H7 (cell line): ENCODE measurements around the gene IDH3G. TPM values are rescaled to one million over a fixed set of nuclear protein-coding genes. Genes with fewer than 3 reads are reported as not detected.

Experiments
- DNase-seq: peaks from one replicate; pipeline ENCODE4 v3.0.0; 2012
- H3K27me3 ChIP-seq: 2 replicates; pipeline ENCODE4 v1.6.0; 2011; ENCODE audit warnings: mild to moderate bottlenecking, low read length; ENCODE audit not compliant: control insufficient read depth, insufficient read depth
- H3K36me3 ChIP-seq: replicated peaks from 2 replicates; pipeline ENCODE4 v1.5.1; 2011; ENCODE audit warnings: low read length; ENCODE audit not compliant: control insufficient read depth, insufficient read depth
- H3K4me3 ChIP-seq: 2 replicates; pipeline ENCODE4 v1.5.1; 2011; ENCODE audit warnings: low read depth, mild to moderate bottlenecking, control low read depth, low read length, moderate library complexity; ENCODE audit not compliant: insufficient read depth
- total RNA-seq: library from RNA; depleted of rRNA; stranded (reverse); fragments of >200 nt; shearing (Covaris generic); gene quantifications from 2 replicates; pipeline ENCODE4 v1.2.3, GENCODE V29; 2014

The IDH3G gene
- total RNA-seq, 1 experiment from 2014 or later, result 76.2 TPM

DNA sequence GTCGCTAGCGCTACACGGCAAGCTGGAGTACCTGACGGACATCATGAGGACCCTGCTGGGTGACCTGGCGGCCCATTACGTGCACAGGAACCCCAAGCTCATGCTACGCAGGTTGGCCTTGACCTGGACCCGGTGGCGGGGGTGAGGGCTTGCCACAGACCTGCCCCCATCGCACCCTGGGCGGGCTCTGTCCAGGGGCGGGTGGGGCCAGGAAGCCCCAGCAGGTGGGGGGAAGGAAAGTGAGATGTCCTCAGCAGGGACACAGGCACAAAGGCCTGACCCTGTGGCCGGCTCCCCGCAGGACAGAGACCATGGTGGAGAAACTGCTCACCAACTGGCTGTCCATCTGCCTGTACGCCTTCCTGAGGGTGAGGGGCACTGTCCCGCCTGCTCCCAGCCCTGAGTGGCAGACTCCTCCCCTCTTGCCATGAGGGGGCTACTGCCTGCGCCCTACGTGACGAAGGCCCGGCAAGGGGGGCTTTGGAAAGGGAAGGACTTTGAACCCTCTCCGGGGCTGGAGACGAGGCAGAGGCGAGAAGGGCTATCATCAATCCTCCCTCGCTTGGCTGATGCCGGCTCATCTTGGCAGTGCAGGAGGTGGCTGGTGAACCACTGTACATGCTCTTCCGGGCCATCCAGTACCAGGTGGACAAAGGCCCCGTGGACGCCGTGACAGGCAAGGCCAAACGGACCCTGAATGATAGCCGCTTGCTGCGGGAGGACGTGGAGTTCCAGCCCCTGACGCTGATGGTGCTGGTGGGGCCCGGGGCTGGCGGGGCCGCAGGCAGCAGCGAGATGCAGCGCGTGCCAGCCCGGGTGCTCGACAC, 18.7 kb downstream of the IDH3G start:
- no peaks in the 10 kb centered on the region for H3K36me3 ChIP-seq
- no peak overlapping the region for H3K4me3 ChIP-seq
- H3K27me3 ChIP-seq, result no peaks in the 10 kb centered on the region
- peak; percentile 61 for DNase-seq

GRCh38 chrX:153774576-153775292, 19.4 kb downstream of the IDH3G start:
- H3K27me3 ChIP-seq, result no peaks in the 10 kb centered on the region
- DNase-seq, result peak; percentile 57
- H3K4me3 ChIP-seq, result no peak overlapping the region

DNA sequence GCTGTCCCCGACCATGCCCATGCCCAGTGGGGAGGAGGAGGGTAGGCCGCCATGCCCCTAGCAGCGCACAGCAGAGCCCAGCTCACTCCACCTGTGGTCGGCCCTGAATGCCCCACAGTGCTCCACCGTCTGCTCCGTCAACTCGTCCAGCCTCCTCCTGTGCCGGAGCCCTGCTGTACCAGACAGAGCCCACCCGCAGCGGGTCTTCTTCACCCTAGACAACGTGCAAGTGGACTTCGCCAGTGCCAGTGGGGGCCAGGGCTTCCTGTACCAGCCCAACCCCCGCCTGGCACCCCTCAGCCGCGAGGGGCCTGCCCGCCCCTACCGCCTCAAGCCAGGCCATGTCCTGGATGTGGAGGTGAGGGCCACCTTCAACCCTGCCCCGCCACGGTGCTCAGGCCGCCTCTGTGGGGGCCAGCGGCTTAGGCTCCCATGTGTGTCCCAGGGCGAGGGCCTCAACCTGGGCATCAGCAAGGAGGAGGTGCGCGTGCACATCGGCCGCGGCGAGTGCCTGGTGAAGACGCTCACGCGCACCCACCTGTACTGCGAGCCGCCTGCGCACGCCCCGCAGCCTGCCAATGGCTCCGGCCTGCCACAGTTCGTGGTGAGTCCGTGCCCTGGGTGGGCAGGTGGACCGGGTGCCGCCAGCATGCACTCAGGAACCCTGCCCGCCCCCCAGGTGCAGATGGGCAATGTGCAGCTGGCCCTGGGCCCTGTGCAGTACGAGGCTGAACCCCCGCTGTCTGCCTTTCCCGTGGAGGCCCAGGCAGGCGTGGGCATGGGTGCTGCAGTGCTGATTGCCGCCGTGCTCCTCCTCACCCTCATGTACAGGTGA, 20.2 kb downstream of the IDH3G start:
- H3K27me3 ChIP-seq, result no peaks in the 10 kb centered on the region
- DNase-seq, result peak; percentile 64
- H3K4me3 ChIP-seq, result no peak overlapping the region
- no peaks in the 10 kb centered on the region for H3K36me3 ChIP-seq

More at GRCh38 chrX:153774576-153775292, 19.4 kb downstream of the IDH3G start:
- no peaks in the 10 kb centered on the region for H3K36me3 ChIP-seq

GRCh38 chrX:153773218-153773611, 21.0 kb downstream of the IDH3G start:
- Histone ChIP-seq H3K36me3 (no peaks in the 10 kb centered on the region), H3K4me3 (no peak overlapping the region), H3K27me3 (no peaks in the 10 kb centered on the region)
- peak; percentile 61 for DNase-seq

GRCh38 chrX:153772316-153773217, 21.6 kb downstream of the IDH3G start:
- Histone ChIP-seq H3K36me3 (no peaks in the 10 kb centered on the region), H3K27me3 (no peaks in the 10 kb centered on the region), H3K4me3 (no peak overlapping the region)
- DNase-seq, result peak; percentile 60

DNA sequence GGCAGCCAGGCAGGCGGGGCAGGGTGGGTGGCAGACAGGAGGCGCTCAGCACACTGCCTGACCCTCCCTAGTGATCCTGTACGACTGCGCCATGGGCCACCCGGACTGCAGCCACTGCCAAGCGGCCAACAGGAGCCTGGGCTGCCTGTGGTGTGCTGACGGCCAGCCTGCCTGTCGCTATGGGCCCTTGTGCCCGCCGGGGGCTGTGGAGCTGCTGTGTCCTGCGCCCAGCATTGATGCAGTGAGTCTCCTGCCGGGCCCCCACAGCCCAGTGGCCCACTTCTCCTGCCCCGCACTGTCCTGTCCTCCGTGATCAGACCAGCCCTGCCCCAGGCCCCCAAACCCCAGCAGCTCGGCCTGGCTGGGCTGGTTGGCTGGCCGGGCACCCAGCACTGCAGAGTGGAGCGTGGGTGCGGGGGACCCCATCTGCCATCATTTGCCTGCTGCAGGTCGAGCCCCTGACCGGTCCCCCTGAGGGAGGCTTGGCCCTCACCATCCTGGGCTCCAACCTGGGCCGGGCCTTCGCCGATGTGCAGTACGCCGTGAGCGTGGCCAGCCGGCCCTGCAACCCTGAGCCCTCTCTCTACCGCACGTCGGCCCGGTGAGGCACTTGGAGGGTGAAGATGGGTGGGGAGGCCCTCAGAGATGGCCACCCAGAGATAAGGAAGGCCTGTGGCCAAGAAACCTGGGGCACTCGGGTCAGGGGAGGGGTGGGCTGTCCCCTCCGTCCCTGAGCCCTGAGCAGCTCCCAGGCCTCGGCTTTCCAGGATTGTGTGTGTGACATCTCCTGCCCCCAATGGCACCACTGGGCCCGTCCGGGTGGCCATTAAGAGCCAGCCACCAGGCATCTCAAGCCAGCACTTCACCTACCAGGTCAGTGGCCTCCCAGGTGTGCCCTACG, 22.5 kb downstream of the IDH3G start:
- peak; percentile 51 for DNase-seq
- no peaks in the 10 kb centered on the region for H3K36me3 ChIP-seq
- H3K4me3 ChIP-seq, result no peak overlapping the region
- H3K27me3 ChIP-seq, result no peaks in the 10 kb centered on the region

DNA sequence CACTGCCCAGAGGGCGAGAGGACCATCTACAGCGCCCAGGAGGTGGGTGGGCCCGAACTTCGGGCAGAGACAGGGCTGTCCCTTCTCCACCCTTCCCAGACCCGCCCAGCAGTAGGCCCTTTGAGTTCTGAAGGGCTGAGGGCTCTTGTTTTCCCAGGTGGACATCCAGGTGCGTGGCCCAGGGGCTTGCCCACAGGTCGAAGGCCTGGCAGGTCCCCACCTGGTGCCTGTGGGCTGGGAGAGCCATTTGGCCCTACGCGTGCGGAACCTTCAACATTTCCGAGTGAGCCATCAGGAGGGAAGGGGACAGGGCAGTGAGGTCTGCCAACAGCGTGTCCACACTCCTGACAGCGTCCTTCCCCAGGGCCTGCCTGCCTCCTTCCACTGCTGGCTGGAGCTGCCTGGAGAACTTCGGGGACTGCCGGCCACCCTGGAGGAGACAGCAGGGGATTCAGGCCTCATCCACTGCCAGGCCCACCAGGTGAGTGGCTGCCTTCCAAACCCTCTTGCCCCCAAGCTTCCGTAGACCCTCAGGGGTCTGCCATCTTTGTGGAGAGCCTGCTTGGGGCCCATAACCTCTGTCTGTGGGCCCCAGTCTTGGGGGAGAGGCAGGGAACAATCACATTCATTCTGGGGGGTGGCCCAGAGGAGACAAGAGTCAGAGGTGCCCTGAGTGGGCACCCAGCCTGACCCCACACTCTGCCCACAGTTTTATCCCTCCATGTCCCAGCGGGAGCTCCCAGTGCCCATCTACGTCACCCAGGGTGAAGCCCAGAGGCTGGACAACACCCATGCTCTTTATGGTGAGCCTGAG, 23.4 kb downstream of the IDH3G start:
- Histone ChIP-seq H3K4me3 (no peak overlapping the region), H3K27me3 (no peaks in the 10 kb centered on the region), H3K36me3 (no peaks in the 10 kb centered on the region)
- DNase-seq, result peak; percentile 66

DNA sequence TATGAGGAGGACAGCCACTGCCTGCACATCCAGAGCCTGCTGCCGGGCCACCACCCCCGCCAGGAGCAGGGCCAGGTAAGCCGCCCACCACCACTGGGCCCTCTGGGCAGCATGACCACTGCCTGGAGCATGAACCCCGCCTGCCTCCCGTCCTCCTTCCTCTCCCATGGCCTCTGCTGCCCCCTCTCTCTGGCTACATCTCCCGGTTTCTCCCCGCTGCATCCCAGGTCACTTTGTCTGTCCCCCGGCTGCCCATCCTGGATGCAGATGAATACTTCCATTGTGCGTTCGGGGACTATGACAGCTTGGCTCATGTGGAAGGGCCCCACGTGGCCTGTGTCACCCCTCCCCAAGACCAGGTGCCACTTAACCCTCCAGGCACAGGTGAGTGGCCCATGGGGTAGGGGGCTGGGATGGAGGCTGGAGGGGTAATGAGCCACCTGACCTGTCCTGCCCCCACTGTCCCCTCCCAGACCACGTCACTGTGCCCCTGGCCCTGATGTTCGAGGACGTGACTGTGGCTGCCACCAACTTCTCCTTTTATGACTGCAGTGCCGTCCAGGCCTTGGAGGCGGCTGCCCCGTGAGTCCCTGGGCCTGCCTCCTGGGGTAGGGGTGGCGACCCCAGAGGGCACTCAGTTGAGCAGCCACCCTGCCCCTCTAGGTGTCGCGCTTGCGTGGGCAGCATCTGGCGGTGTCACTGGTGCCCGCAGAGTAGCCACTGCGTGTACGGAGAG, 24.1 kb downstream of the IDH3G start:
- DNase-seq, result peak; percentile 65
- Histone ChIP-seq H3K27me3 (no peaks in the 10 kb centered on the region), H3K36me3 (no peaks in the 10 kb centered on the region), H3K4me3 (no peak overlapping the region)

DNA sequence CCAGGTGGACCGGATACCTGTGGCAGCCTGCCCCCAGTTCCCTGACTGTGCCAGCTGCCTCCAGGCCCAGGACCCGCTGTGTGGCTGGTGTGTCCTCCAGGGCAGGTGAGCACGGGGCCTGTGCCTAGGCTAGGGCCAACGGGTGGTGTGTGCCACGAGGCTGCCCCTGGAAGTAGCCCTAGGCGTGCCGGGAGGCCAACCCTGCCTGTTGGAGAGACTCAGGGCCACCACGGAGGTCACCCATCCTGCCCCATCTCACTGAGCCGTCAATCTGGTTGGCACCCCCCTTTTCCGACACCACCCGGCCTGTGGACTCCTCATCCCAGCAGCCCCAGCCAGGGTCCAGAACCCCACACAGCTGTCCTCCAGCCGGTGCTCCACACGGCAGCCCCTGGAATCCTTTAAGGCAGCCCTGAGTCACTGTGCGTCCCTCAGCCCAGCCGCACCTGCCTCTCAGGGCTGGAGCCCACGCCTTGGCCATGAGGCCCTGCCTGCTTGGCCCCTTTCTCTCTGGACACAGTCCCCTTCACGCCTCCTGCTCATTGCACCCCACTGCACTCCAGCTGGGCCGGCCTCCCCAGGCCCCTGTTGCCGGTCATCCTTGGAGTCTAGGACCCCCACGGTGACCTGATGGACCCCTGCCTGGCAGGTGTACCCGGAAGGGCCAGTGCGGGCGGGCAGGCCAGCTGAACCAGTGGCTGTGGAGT, 24.9 kb downstream of the IDH3G start:
- DNase-seq, result peak; percentile 63
- Histone ChIP-seq H3K27me3 (no peaks in the 10 kb centered on the region), H3K4me3 (no peak overlapping the region), H3K36me3 (no peaks in the 10 kb centered on the region)

- DNase-seq, result peak; percentile 73
- no peaks in the 10 kb centered on the region for H3K27me3 ChIP-seq
- H3K4me3 ChIP-seq, result no peak overlapping the region
- H3K36me3 ChIP-seq, result no peaks in the 10 kb centered on the region
These were observed 25.6 kb downstream of the IDH3G start for GRCh38 chrX:153768311-153769157.

DNA sequence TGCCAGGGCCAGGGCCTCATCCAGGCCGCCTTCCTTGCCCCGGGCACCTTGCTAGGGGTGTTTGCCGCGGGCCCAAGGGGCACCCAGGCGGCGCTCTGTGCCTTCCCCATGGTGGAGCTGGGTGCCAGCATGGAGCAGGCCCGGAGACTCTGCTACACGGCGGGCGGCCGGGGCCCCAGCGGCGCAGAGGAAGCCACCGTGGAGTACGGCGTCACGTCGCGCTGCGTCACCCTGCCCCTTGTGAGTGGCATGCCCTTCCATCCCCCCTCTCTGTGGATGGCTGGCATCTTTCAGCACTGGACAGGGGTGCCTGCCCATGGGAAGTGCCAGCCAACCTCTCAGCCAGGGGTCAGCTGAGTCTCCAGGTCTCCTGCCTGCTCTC, 26.5 kb downstream of the IDH3G start:
- H3K27me3 ChIP-seq, result no peaks in the 10 kb centered on the region
- peak; percentile 63 for DNase-seq
- no peak overlapping the region for H3K4me3 ChIP-seq
- no peaks in the 10 kb centered on the region for H3K36me3 ChIP-seq
